Prostate gland (tissue), 2 donors: ENCODE data around the gene JAKMIP1. TPM values are rescaled to one million over a fixed set of nuclear protein-coding genes. Genes with fewer than 3 reads are reported as not detected.

Experiments used
- DNase-seq: peaks from one replicate; pipeline ENCODE4 v3.0.0-alpha.2; 2019; ENCODE audit warnings: low spot score
- H3K27ac ChIP-seq, 2 donors: fragments of 200-600 bp; sonication (generic); 2 replicates each; pipeline ENCODE4 v1.5.1; 2017 to 2019
- H3K27me3 ChIP-seq: fragments of 200-600 bp; sonication (generic); replicated peaks from 2 replicates; pipeline ENCODE4 v1.5.1; 2019; ENCODE audit not compliant: insufficient read depth
- H3K36me3 ChIP-seq, 2 donors: fragments of 200-600 bp; sonication (generic); 1 replicate in 1 of 2; 2 replicates in 1 of 2; pipeline versions ENCODE4 v1.5.1 to v1.8.1; 2017 to 2019
- H3K4me1 ChIP-seq: fragments of 200-600 bp; sonication (generic); replicated peaks from 2 replicates; pipeline ENCODE4 v1.5.1; 2019
- H3K4me3 ChIP-seq, 2 donors: fragments of 200-600 bp; sonication (generic); 2 replicates each; pipeline ENCODE4 v1.5.1; 2017 to 2019
- H3K9me3 ChIP-seq: fragments of 200-600 bp; sonication (generic); 2 replicates; pipeline ENCODE4 v1.5.1; 2017
- POLR2A ChIP-seq: fragments of 450-650 bp; IDR thresholded peaks from one replicate; pipeline ENCODE4 v1.6.1; 2016; ENCODE audit warnings: antibody characterized with exemption, mild to moderate bottlenecking
- POLR2AphosphoS5 ChIP-seq: sonication (generic); formaldehyde crosslinking; IDR thresholded peaks from one replicate; pipeline ENCODE4 v1.6.1; 2017; ENCODE audit warnings: antibody characterized with exemption
- WGBS: methylation state at CpG from one replicate; pipeline ENCODE4 v1.1.5; 2018; 5-methylcytosine and 5-hydroxymethylcytosine counted together
- intact Hi-C: fragments of 100-400 bp; cut with DNase I; formaldehyde crosslinking; loops from one replicate; pipeline ENCODE4 v1.14.2; 2022
- total RNA-seq, 2 donors: library from RNA; depleted of rRNA; stranded (reverse); fragments of >200 nt; gene quantifications; one replicate each; pipeline ENCODE4 v1.1.0, GENCODE V29; 2016
- TF ChIP-seq, protein P1 (sequence below), 4 experiments: fragments of 200-600 bp in 2 of 4; fragments of 450-650 bp in 2 of 4; sonication (generic) in 2 of 4; IDR thresholded peaks; 1 replicate in 3 of 4; 2 replicates in 1 of 4; pipeline ENCODE4 v1.5.1; 2016 to 2019; ENCODE audit warnings: antibody characterized with exemption in 4 of 4, mild to moderate bottlenecking in 2 of 4, moderate library complexity in 2 of 4

Gene JAKMIP1
- total RNA-seq, 2 donors from 2014 or later: 22.4 to 29.1 TPM

DNA sequence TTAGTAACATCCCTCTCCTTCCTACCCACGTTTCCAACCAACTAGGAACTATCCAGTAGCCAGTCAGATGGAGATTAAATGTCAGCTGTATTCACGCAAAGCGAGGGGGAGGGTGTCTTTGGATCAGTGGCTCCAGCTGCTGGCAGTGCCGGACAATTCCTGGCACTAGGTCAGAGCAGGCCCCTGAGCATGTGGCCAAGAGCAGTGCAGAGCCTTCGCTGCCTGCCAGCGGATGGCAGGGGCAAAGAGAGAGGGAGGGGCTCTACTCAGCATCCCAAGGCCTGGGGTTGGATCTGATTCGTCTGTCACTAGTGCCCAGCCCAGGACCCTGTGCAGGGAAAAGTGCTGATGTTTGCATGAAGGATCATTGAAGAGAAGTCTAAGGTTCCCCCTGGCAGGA lies 28.7 kb upstream of the JAKMIP1 start:
- Histone ChIP-seq H3K4me3 (no peak overlapping the region), H3K27me3 (no peaks in the 10 kb centered on the region), H3K27ac (no peak overlapping the region), H3K9me3 (no peaks in the 10 kb centered on the region), H3K36me3 (no peaks in the 10 kb centered on the region), H3K4me1 (no peaks in the 10 kb centered on the region)
- intact Hi-C loops: no loop called here
- 34% methylated on average over 7 of the region's 7 CpGs for WGBS
- DNase-seq: no peak
- TF ChIP-seq, protein P1, sequence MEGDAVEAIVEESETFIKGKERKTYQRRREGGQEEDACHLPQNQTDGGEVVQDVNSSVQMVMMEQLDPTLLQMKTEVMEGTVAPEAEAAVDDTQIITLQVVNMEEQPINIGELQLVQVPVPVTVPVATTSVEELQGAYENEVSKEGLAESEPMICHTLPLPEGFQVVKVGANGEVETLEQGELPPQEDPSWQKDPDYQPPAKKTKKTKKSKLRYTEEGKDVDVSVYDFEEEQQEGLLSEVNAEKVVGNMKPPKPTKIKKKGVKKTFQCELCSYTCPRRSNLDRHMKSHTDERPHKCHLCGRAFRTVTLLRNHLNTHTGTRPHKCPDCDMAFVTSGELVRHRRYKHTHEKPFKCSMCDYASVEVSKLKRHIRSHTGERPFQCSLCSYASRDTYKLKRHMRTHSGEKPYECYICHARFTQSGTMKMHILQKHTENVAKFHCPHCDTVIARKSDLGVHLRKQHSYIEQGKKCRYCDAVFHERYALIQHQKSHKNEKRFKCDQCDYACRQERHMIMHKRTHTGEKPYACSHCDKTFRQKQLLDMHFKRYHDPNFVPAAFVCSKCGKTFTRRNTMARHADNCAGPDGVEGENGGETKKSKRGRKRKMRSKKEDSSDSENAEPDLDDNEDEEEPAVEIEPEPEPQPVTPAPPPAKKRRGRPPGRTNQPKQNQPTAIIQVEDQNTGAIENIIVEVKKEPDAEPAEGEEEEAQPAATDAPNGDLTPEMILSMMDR (IDR thresholded peaks at IDR 0.05): no peak
- TF ChIP-seq POLR2AphosphoS5: no peak
- no peak for TF ChIP-seq POLR2A

- Histone ChIP-seq H3K4me1 (no peaks in the 10 kb centered on the region), H3K27me3 (no peaks in the 10 kb centered on the region), H3K27ac (no peak overlapping the region), H3K9me3 (no peaks in the 10 kb centered on the region), H3K4me3 (no peak overlapping the region), H3K36me3 (no peaks in the 10 kb centered on the region)
- TF ChIP-seq, protein P1 (IDR thresholded peaks at IDR 0.05): no peak
- TF ChIP-seq POLR2A: no peak
- DNase-seq: no peak
- intact Hi-C loops: no loop called here
- 79% methylated on average over 16 of the region's 16 CpGs for WGBS
These were observed 28.1 kb upstream of the JAKMIP1 start for GRCh38 chr4:6228158-6229067.

GRCh38 chr4:6227412-6228157 lies 27.2 kb upstream of the JAKMIP1 start:
- H3K4me3 ChIP-seq: no peak overlapping the region
- no peaks in the 10 kb centered on the region for H3K4me1 ChIP-seq
- no peak for DNase-seq
- no peaks in the 10 kb centered on the region for H3K9me3 ChIP-seq
- no peak overlapping the region for H3K27ac ChIP-seq
- WGBS: 64% methylated on average over 12 of the region's 12 CpGs
- H3K36me3 ChIP-seq: no peaks in the 10 kb centered on the region
- TF ChIP-seq POLR2AphosphoS5 (no peak), POLR2A (no peak)
- TF ChIP-seq, protein P1 (IDR thresholded peaks at IDR 0.05): no peak
- no peaks in the 10 kb centered on the region for H3K27me3 ChIP-seq
- intact Hi-C loops: no loop called here

DNA sequence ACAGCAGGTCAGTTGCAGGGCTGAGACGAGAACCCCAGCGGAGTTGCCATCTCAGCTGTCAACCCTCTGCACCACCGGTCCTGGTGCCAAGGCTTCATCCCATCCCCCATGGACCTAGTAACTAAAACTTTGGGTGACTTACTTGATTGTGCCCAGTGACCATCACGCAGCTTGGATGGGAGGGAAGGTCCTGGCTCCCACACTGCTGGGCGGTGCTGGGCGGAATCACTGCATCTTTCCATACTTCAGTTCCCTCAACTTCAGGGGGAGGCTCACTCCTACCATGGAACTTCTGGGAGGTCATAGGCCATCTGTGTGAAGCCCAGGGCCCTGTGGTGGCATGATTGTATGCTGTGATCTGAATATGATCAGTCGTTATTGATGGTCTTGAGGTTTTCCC lies 26.2 kb upstream of the JAKMIP1 start:
- whole genome bisulfite sequencing: 90% methylated on average over 7 of the region's 7 CpGs
- Histone ChIP-seq H3K4me3 (no peak overlapping the region), H3K27ac (no peak overlapping the region), H3K4me1 (no peaks in the 10 kb centered on the region), H3K9me3 (no peaks in the 10 kb centered on the region), H3K27me3 (no peaks in the 10 kb centered on the region), H3K36me3 (no peaks in the 10 kb centered on the region)
- no peak for DNase-seq
- TF ChIP-seq, protein P1 (IDR thresholded peaks at IDR 0.05): no peak
- TF ChIP-seq POLR2A (no peak), POLR2AphosphoS5 (no peak)
- intact Hi-C loops: no loop called here
